GM23338 (cell line): ENCODE data around the gene GBP2. TPM values are rescaled to one million over a fixed set of nuclear protein-coding genes. Genes with fewer than 3 reads are reported as not detected.
A peak's percentile ranks its signal among the peaks of the same experiment; 100 is the strongest.

Experiments
- ATAC-seq: fragments of 200-7000 bp; cut with Tn5 transposase; 3 replicates; pipeline ENCODE4 v1.9.1; 2020
- DNase-seq: peaks from one replicate; pipeline ENCODE4 v3.0.0-alpha.2; 2015; ENCODE audit warnings: low spot score
- H2AFZ ChIP-seq: fragments of 200-600 bp; sonication (generic); 2 replicates; pipeline ENCODE4 v1.8.0; 2016; ENCODE audit warnings: antibody characterized with exemption, mild to moderate bottlenecking, moderate library complexity
- H3F3A ChIP-seq: fragments of 200-600 bp; sonication (generic); replicated peaks from 2 replicates; pipeline ENCODE4 v1.8.0; 2017; ENCODE audit warnings: antibody characterized with exemption, mixed run types, low read depth
- H3K27ac ChIP-seq: fragments of 200-600 bp; sonication (generic); 2 replicates; pipeline ENCODE4 v1.6.1; 2016; ENCODE audit warnings: low read depth
- H3K27me3 ChIP-seq: fragments of 200-600 bp; sonication (generic); 2 replicates; pipeline ENCODE4 v1.8.0; 2016; ENCODE audit warnings: mild to moderate bottlenecking, mixed run types, moderate library complexity; ENCODE audit not compliant: insufficient read depth
- H3K36me3 ChIP-seq: fragments of 200-600 bp; sonication (generic); 2 replicates; pipeline ENCODE4 v1.8.0; 2016; ENCODE audit warnings: mild to moderate bottlenecking; ENCODE audit not compliant: insufficient read depth
- H3K4me1 ChIP-seq: fragments of 200-600 bp; sonication (generic); 2 replicates; pipeline ENCODE4 v1.8.0; 2016; ENCODE audit warnings: mild to moderate bottlenecking, moderate library complexity; ENCODE audit not compliant: insufficient read depth
- H3K4me2 ChIP-seq: fragments of 200-600 bp; sonication (generic); 2 replicates; pipeline ENCODE4 v1.7.1; 2017; ENCODE audit warnings: mixed run types
- H3K4me3 ChIP-seq: fragments of 200-600 bp; sonication (generic); 2 replicates; pipeline ENCODE4 v1.6.1; 2016; ENCODE audit warnings: mixed run types
- H3K79me2 ChIP-seq: fragments of 200-600 bp; sonication (generic); replicated peaks from 2 replicates; pipeline ENCODE4 v1.8.0; 2017; ENCODE audit warnings: mild to moderate bottlenecking; ENCODE audit not compliant: insufficient read depth
- H3K9me2 ChIP-seq: fragments of 200-600 bp; sonication (generic); 2 replicates; pipeline ENCODE4 v1.8.0; 2017; ENCODE audit not compliant: insufficient read depth
- H4K20me1 ChIP-seq: fragments of 200-600 bp; sonication (generic); replicated peaks from 2 replicates; pipeline ENCODE4 v1.8.0; 2017; ENCODE audit warnings: mild to moderate bottlenecking; ENCODE audit not compliant: insufficient read depth
- H3K27ac Mint-ChIP-seq: 2 replicates; pipeline ENCODE4 v1.8.0; 2020; ENCODE audit warnings: inconsistent platforms, mild to moderate bottlenecking, moderate library complexity, mixed read lengths
- H3K27me3 Mint-ChIP-seq: 3 replicates; pipeline ENCODE4 v1.8.0; 2022; ENCODE audit warnings: low read depth, mild to moderate bottlenecking, moderate library complexity, mixed read lengths, inconsistent platforms; ENCODE audit not compliant: insufficient read depth, poor library complexity
- H3K36me3 Mint-ChIP-seq: 3 replicates; pipeline ENCODE4 v1.8.0; 2021; ENCODE audit warnings: low read depth, mild to moderate bottlenecking, inconsistent platforms, moderate library complexity, mixed read lengths
- H3K4me1 Mint-ChIP-seq: 3 replicates; pipeline ENCODE4 v1.8.0; 2020; ENCODE audit warnings: mild to moderate bottlenecking, inconsistent platforms, mixed read lengths
- H3K4me3 Mint-ChIP-seq: 3 replicates; pipeline ENCODE4 v1.8.0; 2021; ENCODE audit warnings: moderate library complexity, mild to moderate bottlenecking, inconsistent platforms, mixed read lengths
- H3K9me3 Mint-ChIP-seq: 3 replicates; pipeline ENCODE4 v1.8.0; 2020; ENCODE audit warnings: moderate library complexity, mild to moderate bottlenecking, inconsistent platforms, mixed read lengths
- EZH2 ChIP-seq: fragments of 200-600 bp; sonication (generic); IDR thresholded peaks from one replicate; pipeline ENCODE4 v1.8.0; 2017; ENCODE audit warnings: antibody characterized with exemption, mild to moderate bottlenecking, low read depth; ENCODE audit not compliant: unreplicated experiment
- EZH2phosphoT487 ChIP-seq: fragments of 200-600 bp; sonication (generic); IDR thresholded peaks from one replicate; pipeline ENCODE4 v1.8.1; 2018; ENCODE audit warnings: antibody characterized with exemption; ENCODE audit not compliant: unreplicated experiment
- JUNB ChIP-seq: IDR thresholded peaks from one replicate; pipeline ENCODE4 v1.6.1; 2016; ENCODE audit warnings: antibody characterized with exemption; ENCODE audit not compliant: unreplicated experiment
- NANOG ChIP-seq: IDR thresholded peaks from 2 replicates; pipeline ENCODE4 v1.6.1; 2016; ENCODE audit warnings: antibody characterized with exemption, borderline replicate concordance
- POLR2AphosphoS5 ChIP-seq: IDR thresholded peaks from 2 replicates; pipeline ENCODE4 v1.6.1; 2016; ENCODE audit warnings: antibody characterized with exemption, low read depth
- STAT1 ChIP-seq: IDR thresholded peaks from one replicate; pipeline ENCODE4 v1.6.1; 2016; ENCODE audit warnings: antibody characterized with exemption; ENCODE audit not compliant: unreplicated experiment
- ZNF331 ChIP-seq: fragments of 250-450 bp; sonication (Bioruptor Pico); IDR thresholded peaks from 2 replicates; pipeline ENCODE4 v1.5.0; 2020; ENCODE audit warnings: low read depth, mild to moderate bottlenecking, moderate library complexity
- polyA plus RNA-seq: library from polyadenylated mRNA; unstranded; fragments of >200 nt; fragmentation: Nextera tagmentation; extraction: Ambion mirVana; gene quantifications from 2 replicates; pipeline ENCODE4 v1.2.1, GENCODE V29; 2016
- total RNA-seq: library from RNA; depleted of rRNA; stranded (reverse); fragments of >200 nt; shearing (Covaris generic); gene quantifications from 2 replicates; pipeline ENCODE4 v1.2.3, GENCODE V29; 2014
- TF ChIP-seq, protein P1 (sequence below): IDR thresholded peaks from 2 replicates; pipeline ENCODE4 v1.6.1; 2016; ENCODE audit warnings: antibody characterized with exemption
- TF ChIP-seq, protein P2 (sequence below), 2 experiments: fragments of 200-600 bp in 1 of 2; sonication (generic) in 1 of 2; conservative IDR thresholded peaks; 2 replicates each; pipeline versions ENCODE4 v1.5.1 to v1.6.1; 2016 to 2017; ENCODE audit warnings: antibody characterized with exemption in 2 of 2, low read depth in 2 of 2, mild to moderate bottlenecking in 2 of 2, moderate library complexity in 1 of 2
- TF ChIP-seq, protein P3 (sequence below): fragments of 250-450 bp; sonication (Bioruptor Pico); IDR thresholded peaks from 2 replicates; pipeline ENCODE4 v1.5.0; 2020; ENCODE audit warnings: mild to moderate bottlenecking, moderate library complexity

Gene GBP2
- total and polyA plus RNA-seq, 2 experiments from 2014 or later: not detected

DNA sequence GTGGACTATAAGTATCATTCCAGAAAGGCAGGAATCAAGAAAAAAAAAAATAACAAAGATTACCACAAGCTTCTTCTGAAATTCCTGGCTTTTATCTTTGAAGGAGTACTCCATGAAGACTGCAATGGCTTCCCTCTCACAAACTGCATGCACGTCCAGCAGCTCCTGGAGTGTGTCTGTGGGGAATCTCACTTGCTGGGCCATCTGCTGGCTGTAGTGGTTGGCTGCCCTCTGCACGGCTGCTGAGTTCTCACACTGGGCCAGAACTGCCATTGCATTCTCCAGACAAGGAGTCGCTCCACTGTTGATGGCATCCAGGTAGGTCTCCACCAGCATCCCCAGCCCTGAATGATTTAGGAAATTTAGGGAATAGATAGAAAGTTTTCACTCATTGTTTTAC lies 23.3 kb upstream of the GBP2 start:
- Mint-ChIP-seq H3K36me3 (no peaks in the 10 kb centered on the region), H3K27ac (no peak overlapping the region), H3K9me3 (no peaks in the 10 kb centered on the region), H3K27me3 (no peaks in the 10 kb centered on the region), H3K4me3 (no peak overlapping the region), H3K4me1 (no peaks in the 10 kb centered on the region)
- TF ChIP-seq, protein P1, sequence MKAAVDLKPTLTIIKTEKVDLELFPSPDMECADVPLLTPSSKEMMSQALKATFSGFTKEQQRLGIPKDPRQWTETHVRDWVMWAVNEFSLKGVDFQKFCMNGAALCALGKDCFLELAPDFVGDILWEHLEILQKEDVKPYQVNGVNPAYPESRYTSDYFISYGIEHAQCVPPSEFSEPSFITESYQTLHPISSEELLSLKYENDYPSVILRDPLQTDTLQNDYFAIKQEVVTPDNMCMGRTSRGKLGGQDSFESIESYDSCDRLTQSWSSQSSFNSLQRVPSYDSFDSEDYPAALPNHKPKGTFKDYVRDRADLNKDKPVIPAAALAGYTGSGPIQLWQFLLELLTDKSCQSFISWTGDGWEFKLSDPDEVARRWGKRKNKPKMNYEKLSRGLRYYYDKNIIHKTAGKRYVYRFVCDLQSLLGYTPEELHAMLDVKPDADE: no peak
- TF ChIP-seq, protein P2, sequence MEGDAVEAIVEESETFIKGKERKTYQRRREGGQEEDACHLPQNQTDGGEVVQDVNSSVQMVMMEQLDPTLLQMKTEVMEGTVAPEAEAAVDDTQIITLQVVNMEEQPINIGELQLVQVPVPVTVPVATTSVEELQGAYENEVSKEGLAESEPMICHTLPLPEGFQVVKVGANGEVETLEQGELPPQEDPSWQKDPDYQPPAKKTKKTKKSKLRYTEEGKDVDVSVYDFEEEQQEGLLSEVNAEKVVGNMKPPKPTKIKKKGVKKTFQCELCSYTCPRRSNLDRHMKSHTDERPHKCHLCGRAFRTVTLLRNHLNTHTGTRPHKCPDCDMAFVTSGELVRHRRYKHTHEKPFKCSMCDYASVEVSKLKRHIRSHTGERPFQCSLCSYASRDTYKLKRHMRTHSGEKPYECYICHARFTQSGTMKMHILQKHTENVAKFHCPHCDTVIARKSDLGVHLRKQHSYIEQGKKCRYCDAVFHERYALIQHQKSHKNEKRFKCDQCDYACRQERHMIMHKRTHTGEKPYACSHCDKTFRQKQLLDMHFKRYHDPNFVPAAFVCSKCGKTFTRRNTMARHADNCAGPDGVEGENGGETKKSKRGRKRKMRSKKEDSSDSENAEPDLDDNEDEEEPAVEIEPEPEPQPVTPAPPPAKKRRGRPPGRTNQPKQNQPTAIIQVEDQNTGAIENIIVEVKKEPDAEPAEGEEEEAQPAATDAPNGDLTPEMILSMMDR (conservative IDR thresholded peaks at IDR 0.05; ENCODE audit: low read depth in 2 of 2): peak; percentile 19 to 53; a peak in 2 of 4 replicates
- TF ChIP-seq, protein P3, sequence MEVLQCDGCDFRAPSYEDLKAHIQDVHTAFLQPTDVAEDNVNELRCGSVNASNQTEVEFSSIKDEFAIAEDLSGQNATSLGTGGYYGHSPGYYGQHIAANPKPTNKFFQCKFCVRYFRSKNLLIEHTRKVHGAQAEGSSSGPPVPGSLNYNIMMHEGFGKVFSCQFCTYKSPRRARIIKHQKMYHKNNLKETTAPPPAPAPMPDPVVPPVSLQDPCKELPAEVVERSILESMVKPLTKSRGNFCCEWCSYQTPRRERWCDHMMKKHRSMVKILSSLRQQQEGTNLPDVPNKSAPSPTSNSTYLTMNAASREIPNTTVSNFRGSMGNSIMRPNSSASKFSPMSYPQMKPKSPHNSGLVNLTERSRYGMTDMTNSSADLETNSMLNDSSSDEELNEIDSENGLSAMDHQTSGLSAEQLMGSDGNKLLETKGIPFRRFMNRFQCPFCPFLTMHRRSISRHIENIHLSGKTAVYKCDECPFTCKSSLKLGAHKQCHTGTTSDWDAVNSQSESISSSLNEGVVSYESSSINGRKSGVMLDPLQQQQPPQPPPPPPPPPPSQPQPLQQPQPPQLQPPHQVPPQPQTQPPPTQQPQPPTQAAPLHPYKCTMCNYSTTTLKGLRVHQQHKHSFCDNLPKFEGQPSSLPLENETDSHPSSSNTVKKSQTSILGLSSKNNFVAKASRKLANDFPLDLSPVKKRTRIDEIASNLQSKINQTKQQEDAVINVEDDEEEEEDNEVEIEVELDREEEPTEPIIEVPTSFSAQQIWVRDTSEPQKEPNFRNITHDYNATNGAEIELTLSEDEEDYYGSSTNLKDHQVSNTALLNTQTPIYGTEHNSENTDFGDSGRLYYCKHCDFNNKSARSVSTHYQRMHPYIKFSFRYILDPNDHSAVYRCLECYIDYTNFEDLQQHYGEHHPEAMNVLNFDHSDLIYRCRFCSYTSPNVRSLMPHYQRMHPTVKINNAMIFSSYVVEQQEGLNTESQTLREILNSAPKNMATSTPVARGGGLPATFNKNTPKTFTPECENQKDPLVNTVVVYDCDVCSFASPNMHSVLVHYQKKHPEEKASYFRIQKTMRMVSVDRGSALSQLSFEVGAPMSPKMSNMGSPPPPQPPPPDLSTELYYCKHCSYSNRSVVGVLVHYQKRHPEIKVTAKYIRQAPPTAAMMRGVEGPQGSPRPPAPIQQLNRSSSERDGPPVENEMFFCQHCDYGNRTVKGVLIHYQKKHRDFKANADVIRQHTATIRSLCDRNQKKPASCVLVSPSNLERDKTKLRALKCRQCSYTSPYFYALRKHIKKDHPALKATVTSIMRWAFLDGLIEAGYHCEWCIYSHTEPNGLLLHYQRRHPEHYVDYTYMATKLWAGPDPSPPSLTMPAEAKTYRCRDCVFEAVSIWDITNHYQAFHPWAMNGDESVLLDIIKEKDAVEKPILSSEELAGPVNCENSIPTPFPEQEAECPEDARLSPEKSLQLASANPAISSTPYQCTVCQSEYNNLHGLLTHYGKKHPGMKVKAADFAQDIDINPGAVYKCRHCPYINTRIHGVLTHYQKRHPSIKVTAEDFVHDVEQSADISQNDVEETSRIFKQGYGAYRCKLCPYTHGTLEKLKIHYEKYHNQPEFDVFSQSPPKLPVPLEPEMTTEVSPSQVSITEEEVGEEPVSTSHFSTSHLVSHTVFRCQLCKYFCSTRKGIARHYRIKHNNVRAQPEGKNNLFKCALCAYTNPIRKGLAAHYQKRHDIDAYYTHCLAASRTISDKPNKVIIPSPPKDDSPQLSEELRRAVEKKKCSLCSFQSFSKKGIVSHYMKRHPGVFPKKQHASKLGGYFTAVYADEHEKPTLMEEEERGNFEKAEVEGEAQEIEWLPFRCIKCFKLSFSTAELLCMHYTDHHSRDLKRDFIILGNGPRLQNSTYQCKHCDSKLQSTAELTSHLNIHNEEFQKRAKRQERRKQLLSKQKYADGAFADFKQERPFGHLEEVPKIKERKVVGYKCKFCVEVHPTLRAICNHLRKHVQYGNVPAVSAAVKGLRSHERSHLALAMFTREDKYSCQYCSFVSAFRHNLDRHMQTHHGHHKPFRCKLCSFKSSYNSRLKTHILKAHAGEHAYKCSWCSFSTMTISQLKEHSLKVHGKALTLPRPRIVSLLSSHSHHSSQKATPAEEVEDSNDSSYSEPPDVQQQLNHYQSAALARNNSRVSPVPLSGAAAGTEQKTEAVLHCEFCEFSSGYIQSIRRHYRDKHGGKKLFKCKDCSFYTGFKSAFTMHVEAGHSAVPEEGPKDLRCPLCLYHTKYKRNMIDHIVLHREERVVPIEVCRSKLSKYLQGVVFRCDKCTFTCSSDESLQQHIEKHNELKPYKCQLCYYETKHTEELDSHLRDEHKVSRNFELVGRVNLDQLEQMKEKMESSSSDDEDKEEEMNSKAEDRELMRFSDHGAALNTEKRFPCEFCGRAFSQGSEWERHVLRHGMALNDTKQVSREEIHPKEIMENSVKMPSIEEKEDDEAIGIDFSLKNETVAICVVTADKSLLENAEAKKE (CRISPR knock-in tag): peak; percentile 64; the same call in 1 of the 2 replicates
- no peak for TF ChIP-seq NANOG
- no peak for TF ChIP-seq EZH2phosphoT487
- TF ChIP-seq JUNB: no peak
- TF ChIP-seq POLR2AphosphoS5: no peak
- no peak for TF ChIP-seq EZH2
- no peak for TF ChIP-seq ZNF331 (CRISPR knock-in tag)
- no peak for TF ChIP-seq STAT1
- Histone ChIP-seq H3K79me2 (no peaks in the 10 kb centered on the region), H3K36me3 (no peaks in the 10 kb centered on the region), H4K20me1 (no peaks in the 10 kb centered on the region), H3K27me3 (no peaks in the 10 kb centered on the region), H2AFZ (no peak overlapping the region), H3K9me2 (no peaks in the 10 kb centered on the region), H3K4me3 (no peak overlapping the region), H3F3A (no peaks in the 10 kb centered on the region), H3K27ac (no peak overlapping the region), H3K4me2 (no peak overlapping the region), H3K4me1 (no peaks in the 10 kb centered on the region)
- ATAC-seq: peak; percentile 96
- DNase-seq: peak; percentile 52
